COR-L47 (cell line): Measurements from ENCODE around the gene FOXK1.
A peak's percentile ranks its signal among the peaks of the same experiment; 100 is the strongest.
"Not testable (repeated sequence)": the region's sequence is repeated elsewhere in the genome, so short reads cannot be mapped to it uniquely, and the experiment has no call there.

ENCODE experiments used
- DNase-seq: peaks from one replicate; lab custom pipeline; 2025; lab: John Stamatoyannopoulos, UW

FOXK1 gene

DNA sequence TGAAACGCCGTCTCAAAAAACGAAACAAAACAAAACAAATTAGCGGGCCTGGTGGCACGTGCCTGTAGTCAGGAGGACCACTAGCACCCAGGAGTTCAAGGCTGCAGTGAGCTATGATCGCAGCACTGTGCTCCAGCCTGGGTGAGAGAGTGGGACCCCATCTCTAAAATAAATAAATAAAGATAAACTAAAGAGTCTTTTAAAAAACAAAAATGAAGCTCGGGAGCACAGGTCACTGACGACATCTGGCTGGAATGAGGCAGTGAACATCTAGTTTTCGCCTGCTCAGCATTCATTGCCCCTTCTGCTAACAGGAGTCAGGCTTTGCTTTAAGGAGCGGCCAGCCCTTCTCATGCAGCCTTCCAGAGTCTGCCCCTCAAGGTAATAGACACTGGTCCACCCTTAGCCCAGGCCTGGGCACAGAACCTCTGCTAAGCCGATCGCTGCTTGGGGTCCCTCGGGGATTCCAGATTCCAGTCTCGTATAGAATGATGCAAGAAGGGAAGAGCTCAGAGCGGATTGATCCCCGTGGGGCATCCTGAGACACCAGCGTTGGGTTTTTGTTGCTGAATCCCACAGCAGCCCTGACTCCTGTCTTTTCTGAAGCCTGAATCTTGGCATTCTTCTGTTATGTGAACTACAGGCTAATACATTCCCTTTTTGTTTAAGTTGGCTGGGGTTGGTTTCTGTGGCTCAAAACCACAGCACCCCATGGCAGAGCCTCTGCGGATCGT lies 14.2 kb upstream of the FOXK1 start:
- no peak for DNase-seq

DNA sequence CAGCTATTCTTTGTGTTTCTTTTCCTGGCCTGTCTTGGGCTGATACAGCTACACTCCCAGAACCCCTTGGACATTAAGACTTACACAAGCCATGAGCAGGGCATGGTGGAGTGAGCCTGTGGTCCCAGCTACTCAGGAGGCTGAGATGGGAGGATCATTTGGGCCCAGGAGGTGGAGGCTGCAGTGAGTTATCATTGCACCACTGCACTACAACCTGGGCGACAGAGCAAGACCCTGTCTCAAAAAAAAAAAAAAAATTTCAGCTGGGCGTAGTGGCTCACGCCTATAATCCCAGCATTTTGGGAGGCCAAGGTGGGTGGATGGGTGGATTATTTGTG lies 13.6 kb upstream of the FOXK1 start:
- no peak for DNase-seq

DNA sequence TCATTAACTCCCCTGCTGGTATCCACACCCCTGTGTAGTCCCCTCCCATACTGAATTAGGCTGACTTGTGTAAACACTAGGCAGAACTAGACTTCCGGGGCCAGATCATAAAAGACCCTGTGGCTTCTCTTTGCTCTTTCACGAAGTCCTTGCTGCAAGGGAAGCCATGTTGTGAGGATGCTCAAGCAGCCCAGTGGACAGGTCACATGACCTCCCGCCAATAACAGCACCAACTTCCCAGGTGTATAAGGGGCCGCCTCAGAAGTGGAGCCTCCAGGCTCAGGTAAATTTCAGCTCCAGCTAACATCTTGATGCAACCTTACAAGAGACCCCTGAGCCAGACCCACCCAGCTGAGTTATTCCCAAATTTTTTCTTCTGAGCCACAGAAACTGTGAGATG lies 11.3 kb upstream of the FOXK1 start:
- DNase-seq: no peak

DNA sequence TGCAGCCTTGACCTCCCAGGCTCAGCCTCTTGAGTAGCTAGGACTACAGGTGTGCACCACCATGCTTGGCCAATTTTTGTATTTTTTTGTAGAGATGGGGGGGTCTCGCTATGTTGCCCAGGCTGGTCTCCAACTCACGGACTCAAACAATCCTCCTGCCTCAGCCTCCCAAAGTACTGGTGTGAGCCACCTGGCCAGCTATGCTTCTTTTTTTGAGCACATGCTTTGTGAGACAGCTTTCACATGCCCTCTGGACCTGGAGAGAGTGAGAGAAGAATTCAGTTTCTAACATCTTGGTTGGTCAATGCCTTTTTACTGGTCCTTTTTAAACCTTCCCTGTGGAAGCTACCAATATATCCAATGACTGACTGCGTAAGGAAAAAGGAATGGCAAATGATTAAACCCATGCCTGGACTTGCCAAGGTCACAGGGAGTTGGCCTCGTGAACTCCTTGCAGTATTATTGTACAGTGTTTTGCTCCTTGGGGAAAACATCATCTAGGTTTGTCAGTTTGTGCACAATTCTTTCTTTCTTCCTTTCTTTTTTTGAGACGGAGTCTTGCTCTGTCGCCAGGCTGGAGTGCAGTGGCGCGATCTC lies 6.2 kb upstream of the FOXK1 start:
- no peak for DNase-seq

DNA sequence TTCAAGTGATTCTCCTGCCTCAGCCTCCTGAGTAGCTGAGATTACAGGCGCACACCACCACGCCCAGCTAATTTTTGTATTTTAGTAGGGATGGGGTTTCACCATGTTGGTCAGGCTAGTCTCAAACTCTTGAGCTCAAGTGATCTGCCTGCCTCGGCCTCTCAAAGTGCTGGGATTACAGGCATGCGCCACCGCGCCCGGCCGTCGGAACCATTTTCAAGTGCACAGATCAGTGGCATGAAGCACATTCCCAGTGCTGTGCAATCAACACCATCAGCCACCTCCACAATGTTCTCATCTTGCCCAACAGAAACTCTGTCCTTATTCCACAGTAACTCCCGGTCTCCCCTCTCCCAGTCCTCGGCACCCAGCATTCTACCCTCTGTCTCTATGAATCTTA lies 4.6 kb upstream of the FOXK1 start:
- not testable (repeated sequence) for DNase-seq

DNA sequence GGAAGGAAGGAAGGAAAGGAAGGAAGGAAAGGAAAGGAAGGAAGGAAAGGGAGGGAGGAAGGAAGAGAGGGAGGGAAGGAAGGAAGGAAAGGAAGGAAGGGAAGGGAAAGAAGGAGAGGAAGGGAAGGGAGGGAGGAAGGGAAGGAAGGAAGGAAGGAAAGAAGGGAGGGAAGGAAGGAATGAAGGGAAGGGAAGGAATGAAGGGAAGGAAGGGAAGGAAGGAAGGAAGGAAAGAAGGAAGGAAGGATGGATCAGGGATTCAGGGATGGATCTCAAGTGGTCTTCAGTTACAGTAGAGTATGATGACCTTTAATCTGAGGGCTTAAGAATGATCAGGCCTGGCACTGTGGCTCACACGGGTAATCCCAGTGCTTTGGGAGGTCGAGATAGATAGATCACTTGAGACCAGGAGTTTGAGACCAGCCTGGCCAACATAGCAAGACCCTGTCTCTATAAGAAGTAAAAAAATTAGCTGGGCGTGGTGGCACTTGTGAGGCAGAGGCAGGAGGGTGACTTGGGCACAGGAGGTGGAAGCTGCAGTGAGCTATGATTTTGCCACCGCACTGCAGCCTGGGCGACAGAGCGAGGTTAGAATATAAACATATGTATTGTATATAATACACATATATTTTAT lies 760 bp upstream of the FOXK1 start:
- no peak for DNase-seq

DNA sequence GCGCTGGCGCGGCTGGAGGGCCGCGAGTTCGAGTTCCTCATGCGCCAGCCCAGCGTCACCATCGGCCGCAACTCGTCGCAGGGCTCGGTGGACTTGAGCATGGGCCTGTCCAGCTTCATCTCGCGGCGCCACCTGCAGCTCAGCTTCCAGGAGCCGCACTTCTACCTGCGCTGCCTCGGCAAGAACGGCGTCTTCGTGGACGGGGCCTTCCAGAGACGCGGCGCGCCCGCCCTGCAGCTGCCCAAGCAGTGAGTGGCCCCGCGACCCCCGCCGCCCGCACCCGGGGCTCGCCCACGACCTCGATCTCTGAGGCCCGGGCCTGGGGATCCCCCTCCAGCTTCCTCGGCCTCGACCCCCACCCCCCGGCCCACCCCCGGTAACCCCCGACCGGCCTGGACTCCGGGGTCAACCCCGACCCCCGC lies 537 bp downstream of the FOXK1 start:
- peak; percentile 42 for DNase-seq

DNA sequence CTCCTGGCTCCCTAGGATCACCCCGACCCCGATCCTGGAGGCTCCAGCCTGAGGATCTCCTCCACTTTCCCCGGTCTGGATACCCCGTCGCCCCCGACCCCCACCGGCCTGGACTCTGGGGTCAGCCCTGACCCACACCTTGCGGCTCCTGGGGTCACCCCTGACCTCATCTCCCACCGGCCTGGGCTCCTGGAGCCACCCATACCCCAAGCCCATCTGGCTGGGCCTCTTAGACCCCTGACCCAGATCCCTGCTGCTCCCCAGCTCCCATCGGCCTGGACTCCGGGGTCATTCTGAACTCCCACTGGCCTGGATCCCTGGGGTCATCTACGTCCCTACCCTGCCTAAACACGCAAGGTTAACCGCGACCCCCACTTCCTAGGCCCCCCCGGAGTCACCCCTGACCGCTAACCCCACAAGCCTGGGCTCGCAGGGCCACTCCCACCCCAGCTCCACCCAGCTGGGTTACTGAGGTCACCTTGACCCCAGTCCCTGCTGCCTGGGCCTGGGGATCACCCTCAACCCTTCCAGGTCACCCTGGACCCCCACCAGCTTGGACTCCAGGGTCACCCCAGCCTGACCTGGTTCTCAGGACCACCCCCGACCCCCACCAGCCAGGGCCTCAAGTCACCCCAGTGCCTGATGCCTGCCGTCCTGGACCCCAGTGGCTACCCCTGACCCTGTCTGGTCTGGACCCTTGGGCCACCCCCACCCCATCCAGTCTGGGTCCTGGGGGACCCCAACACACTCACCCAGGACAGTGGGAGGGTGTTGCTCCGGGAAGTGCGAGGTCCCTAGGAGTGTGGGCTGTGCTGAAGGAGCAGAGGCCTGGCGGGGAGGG lies 1.2 kb downstream of the FOXK1 start:
- DNase-seq: no peak

DNA sequence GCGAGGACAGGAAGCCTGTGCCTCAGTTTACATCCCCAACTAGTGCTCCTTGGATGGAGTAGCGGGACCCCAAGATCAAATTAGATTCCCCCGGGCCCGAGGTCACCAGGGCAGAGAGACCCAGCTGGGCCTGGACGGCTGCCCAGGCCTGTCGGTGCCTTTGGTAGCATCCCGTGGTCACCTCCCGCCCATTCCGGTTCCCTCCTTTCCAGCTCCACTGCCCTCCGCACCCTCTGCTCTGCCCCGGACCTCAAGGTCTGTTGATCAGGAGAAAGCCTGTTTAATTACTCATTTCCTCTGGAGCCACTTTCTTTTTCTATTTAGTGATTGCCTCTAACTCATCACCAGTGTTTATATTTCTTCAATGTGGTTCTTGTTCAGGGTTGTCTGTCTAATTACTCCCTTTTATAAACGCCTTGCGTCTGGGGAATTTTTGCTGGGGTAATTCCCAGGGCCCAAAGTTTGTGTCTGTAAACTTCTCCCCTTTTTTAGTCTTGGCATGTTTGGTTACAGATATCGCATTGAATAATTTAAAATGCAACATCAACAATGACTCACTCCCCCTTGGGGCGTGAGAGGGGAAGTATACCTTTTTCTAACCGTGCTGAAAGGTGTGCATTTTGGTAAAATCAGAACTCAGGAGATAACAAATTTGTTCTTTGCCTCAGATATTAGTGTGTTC lies 1.9 kb downstream of the FOXK1 start:
- peak; percentile 12 for DNase-seq

DNA sequence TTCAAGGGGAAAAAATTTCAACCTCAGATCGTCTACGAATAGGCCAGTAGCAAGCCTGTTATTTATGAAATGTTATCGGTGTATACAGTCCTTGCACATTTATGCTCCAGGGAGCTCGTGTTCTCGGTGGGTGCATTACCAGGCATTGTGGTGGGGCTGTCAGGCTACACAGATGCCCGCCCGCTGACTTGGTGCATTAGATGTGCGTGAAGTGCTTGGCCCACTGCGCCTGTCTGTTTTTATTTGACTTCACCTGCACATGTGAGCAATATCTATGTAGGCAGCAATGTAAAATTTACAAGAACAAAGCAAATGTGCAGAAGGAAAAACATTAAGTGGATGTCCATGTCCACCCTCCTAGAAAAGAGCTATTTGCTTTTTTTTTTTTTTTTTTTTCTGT lies 2.8 kb downstream of the FOXK1 start:
- no peak for DNase-seq

DNA sequence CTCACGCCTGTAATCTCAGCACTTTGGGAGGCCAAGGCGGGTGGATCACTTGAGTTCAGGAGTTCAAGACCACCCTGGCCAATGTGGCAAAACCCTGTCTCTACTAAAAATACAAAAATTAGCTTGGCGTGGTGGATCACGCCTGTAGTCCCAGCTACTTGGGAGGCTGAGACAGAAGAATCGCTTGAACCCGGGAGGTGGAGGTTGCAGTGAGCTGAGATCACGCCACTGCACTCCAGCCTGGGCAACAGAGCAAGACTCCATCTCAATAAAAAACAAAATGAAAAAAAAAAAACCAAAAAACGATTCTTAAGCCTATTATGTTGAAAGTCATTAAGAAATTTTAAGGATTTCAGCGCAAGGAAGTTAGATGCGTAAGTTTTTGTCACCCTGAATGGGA lies 3.6 kb downstream of the FOXK1 start:
- DNase-seq: not testable (repeated sequence)

DNA sequence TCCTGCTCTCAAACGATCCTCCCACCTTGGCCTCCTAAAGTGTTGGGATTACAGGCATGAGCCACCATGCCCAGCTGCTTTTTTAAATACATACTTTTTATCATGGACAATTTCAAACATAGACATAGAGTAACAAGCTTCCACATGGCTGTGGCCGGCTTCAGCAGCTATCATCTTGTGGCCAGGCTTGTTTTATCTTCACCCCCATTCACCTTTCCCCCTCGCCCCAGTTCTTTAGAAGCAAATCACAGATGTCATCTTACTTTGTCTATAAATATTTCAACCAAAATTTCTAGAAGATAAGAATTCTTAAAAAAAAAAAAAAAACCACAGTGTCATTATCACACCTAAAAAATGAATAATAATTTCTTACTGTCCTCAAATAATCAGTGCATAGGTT lies 5.9 kb downstream of the FOXK1 start:
- DNase-seq: no peak

DNA sequence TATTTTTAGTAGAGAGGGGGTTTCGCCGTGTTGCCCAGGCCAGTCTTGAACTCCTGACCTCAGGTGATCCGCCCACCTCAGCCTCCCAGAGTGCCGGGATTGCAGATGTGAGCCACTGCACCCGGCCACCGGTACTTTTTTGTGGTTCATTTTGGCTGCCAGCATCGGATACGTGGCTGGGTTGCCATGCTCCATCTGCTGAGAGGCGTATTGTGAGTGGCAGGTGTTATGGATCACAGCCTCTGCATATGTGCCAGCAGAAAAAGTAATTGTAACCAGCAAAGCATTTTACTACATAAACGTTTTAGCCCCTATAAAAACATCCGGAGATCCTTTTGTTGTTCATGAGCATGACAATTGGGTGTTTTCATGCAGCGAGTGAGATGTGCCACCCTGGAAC lies 7.1 kb downstream of the FOXK1 start:
- no peak for DNase-seq

DNA sequence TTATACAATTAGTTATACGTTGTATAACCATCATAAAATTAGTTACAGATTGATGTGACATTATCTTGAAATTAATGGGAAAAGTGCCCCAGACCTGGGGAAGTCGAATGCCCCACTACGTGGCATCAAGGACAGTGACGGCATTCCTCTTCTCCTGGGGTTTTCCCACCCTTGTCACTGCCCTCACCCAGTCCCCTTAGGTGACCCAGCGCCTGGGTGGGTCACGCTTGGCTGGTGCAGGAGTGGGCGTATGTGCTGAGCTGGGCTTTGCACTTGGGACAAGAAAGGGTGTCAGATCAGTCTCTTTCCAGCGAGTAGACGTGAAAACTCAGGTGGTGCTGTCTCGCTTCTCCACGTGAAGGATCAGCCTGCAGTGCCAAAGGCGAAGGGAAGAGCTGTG lies 7.6 kb downstream of the FOXK1 start:
- no peak for DNase-seq

DNA sequence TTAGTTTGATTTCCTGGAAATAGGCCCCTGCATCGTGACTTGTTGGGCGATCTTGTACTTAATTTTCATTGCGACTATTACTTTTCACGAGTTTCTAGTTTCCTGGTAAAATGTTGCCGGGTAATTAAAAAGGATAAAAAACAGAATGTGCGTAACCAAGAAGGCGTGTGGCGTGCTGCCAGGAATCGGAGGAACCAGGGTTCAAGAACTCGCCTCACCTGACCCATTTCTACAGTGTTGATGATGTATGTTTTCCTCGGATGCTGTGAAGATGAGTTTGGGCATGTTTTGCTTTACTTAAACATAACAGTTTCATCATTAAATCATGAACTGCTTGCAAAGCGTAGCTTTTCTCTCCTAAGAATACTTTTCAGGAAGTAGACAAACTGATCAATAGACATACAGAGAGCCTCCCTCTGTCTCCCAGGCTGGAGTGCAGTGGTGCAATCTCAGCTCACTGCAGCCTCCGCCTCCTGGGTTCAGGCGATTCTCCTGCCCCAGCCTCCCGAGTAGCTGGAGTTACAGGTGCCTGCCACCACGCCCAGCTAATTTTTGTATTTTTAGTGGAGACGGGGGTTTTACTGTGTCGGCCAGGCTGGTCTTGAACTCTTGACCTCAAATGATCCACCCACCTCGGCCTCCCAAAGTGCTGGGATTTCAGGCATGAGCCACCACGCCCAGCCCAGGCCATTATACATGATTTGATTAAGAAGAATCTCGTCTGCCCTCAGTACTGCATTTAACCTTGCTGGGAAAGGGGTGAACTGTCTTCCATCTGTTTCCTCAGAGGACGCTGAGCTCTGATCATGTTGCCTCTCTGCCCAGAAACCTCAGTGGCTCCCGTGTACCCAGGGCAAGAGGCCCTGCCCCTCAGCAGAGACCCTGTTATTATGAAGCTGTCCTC lies 9.1 kb downstream of the FOXK1 start:
- DNase-seq: no peak

DNA sequence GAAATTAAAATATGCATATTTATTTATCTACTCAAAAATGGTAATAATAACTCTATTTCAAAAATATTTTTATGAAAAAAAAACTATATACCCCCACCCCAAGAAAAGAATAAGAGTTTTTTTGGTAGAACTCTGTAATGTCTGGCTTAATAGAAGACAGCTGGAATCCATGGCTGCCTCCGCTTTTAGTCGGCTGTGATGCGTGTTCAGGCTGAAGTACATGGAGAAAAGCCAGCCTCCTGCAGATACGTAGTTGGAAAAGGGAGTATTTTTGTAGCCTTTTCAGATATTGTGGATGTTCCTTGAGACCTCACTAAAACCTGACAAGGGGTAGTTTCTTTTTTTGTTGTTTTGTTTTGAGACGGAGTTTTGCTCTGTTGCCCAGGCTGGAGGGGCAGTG lies 10.0 kb downstream of the FOXK1 start:
- no peak for DNase-seq

DNA sequence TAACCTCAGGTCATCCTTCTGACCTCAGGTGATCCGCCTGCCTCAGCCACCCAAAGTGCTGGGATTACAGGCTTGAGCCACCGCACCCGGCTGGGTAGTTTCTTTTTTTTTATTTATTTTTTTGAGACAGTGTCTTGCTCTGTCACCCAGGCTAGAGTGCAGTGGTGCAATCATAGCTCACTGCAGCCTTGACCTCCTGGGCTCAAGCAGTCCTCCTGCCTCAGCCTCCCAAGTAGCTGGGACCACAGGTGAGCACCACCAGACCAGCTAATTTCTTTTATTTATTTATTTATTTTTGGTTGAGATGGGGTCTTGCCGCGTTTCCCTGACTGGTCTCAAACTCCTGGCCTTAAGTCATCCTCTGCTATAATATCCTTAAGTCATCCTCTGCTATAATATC lies 10.5 kb downstream of the FOXK1 start:
- not testable (repeated sequence) for DNase-seq

DNA sequence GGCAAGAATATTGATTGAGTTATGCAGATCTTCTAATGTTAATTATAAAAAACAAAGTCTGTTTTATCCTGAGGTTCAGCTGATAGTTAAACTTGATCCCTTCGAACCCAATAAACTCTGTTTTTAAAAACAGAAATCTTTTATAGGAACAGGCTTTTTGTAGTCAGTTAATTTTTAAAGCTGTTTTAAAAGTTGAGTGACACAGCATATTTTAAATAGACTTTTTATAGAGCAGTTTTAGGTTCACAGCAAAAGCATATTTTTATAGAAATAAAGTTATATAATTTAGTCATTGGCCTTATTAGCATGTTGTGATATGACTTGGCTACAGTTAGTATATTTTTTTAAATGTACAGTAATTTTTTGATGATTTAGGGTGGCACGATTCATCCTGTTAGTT lies 11.1 kb downstream of the FOXK1 start:
- DNase-seq: no peak

DNA sequence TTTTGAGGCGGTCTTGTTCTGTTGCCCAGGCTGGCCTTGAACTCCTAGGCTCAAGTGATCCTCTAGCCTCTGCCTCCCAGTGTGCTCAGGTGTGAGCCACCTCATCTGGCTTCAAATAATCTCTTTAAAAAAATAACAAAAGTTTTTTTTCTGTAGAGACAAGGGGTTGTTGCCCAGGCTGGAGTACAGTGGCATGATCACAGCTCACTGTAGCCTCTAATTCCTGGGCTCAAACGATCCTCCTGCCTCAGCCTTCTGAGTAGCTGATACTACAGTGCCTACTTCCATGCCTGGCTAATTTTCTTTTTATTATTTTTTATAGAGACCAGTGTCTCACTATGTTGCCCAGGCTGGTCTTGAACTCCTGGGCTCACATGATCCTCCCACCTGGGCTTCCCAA lies 11.7 kb downstream of the FOXK1 start:
- no peak for DNase-seq

DNA sequence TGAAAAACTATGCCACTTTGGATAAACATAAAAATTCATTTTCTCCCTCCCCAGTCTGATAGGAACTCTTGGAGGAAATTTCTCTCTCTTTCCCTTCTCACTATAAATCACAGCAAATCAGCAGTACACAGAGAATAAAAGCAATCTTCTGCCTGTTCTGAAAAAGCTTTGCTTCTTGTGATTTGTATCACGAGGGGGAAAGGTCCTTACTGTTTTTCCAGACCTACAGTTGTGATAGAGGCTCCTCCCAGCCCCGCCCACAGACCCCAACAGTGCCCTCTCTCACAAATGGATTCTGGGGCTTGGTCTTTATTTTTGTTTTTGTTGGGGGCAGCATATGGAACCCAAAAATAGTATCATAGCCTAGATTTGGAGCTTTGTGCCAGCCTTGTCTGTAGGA lies 12.2 kb downstream of the FOXK1 start:
- no peak for DNase-seq

DNA sequence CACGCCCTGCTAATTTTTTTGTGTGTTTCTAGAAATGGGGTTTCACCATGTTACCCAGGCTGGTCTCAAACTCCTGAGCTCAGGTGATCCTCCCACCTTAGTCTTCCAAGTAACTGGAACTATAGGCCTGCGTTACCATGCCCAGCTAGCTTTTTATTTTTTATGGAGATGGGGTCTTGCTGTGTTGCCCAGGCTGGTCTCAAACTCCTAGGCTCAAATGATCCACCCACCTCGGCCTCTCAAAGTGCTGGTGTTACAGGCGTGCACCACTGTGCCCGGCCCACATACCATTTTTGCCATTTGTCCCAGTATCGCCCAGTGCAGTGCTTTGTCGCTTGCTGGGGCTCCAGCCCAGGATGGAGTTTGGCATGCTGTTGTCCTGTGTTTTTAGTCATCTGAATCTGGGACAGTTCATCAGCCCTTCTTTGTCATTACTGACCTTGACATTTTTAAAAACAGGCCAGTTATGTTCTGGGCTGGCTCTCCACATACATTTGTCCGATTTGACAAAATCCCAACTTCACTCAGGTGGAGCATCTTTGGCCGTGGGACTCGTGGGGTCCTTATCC lies 16.7 kb downstream of the FOXK1 start:
- DNase-seq: no peak
